ENCODE results near the gene LRRC61.

Gene LRRC61

DNA sequence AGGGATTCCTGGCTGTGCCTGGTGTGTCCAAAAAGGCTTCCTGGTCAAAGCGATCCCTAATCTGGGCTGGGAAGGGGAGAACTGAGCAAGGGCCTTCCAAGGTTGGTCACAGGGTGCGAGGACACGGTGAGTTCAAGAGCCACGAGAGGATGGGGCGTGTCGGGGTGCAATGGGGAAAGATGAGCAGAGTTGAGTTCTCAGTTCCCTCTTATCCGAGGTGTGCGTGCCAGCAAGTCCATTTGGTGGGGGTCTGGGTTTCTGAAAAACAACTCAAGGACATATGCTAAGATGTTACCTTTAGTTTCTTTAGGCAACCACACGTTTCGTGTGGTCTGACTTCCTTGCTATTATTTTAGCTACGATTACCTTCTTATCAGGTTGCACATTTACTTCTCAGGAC, 57.3 kb downstream of the LRRC61 start:
- Histone ChIP-seq H3K9ac (no peak overlapping the region), H3K27ac (no peak overlapping the region), H3K36me3 (ENCODE audit: control insufficient read depth, insufficient read depth, low read length) (no peaks in the 10 kb centered on the region), H3K9me3 (ENCODE audit: control insufficient read depth, low read length) (no peaks in the 10 kb centered on the region), H3K27me3 (ENCODE audit: control insufficient read depth, insufficient read depth, low read length) (no peaks in the 10 kb centered on the region), H3K4me1 (no peaks in the 10 kb centered on the region), H3K4me2 (ENCODE audit: low read length) (no peak overlapping the region), H3K79me2 (no peaks in the 10 kb centered on the region), H2AFZ (no peak overlapping the region), H3K4me3 (ENCODE audit: low read depth, low read length) (no peak overlapping the region)
- TF ChIP-seq, protein P1, sequence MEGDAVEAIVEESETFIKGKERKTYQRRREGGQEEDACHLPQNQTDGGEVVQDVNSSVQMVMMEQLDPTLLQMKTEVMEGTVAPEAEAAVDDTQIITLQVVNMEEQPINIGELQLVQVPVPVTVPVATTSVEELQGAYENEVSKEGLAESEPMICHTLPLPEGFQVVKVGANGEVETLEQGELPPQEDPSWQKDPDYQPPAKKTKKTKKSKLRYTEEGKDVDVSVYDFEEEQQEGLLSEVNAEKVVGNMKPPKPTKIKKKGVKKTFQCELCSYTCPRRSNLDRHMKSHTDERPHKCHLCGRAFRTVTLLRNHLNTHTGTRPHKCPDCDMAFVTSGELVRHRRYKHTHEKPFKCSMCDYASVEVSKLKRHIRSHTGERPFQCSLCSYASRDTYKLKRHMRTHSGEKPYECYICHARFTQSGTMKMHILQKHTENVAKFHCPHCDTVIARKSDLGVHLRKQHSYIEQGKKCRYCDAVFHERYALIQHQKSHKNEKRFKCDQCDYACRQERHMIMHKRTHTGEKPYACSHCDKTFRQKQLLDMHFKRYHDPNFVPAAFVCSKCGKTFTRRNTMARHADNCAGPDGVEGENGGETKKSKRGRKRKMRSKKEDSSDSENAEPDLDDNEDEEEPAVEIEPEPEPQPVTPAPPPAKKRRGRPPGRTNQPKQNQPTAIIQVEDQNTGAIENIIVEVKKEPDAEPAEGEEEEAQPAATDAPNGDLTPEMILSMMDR (IDR thresholded peaks at IDR 0.05) = no peak

DNA sequence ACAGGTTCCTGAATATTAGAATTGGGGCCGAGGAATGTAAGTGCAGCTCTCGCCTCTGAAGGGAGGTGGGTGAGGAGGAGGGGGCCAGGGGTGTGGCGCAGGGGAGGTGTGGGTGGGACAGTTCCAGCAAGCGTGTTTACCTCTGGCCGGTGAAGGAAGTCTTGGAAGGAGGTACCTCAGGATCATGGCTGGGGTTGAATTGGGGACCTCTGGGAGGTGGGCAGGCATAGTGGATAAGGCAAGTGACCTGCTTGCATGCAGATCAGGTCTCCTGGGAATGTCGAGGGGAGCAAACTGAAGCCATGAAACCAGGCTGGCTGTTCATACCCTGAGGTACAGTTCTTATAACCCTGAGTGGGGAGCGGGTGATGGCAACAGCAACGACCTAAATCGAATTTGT, 57.9 kb downstream of the LRRC61 start:
- Histone ChIP-seq H3K36me3 (ENCODE audit: control insufficient read depth, insufficient read depth, low read length) (no peaks in the 10 kb centered on the region), H3K27me3 (ENCODE audit: control insufficient read depth, insufficient read depth, low read length) (no peaks in the 10 kb centered on the region), H3K79me2 (no peaks in the 10 kb centered on the region), H3K4me2 (ENCODE audit: low read length) (no peak overlapping the region), H3K27ac (no peak overlapping the region), H3K4me3 (ENCODE audit: low read depth, low read length) (no peak overlapping the region), H3K9ac (no peak overlapping the region), H3K4me1 (no peaks in the 10 kb centered on the region), H3K9me3 (ENCODE audit: control insufficient read depth, low read length) (no peaks in the 10 kb centered on the region), H2AFZ (no peak overlapping the region)
- TF ChIP-seq, protein P1 (IDR thresholded peaks at IDR 0.05) = no peak

DNA sequence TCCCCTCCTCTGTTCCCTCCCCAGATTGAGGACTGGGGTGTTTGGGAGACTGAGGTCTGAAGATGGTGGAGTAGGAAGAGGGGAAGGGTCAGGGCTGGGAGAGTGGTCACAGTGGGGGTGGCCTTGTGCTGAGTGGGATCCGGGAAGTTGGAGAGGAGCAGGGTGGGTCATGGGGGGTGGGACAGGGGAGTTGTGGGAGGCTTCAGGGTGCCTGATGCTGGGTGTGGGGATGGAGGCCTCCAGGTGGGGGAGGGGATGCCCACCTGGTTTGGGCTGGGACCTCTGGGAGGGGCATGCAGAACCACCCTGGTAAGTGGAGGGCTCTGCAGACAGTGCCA, 58.6 kb downstream of the LRRC61 start:
- H3K27ac ChIP-seq = no peak overlapping the region
- no peak overlapping the region for H3K9ac ChIP-seq
- no peaks in the 10 kb centered on the region for H3K9me3 ChIP-seq (ENCODE audit: control insufficient read depth, low read length)
- TF ChIP-seq, protein P1 (IDR thresholded peaks at IDR 0.05) = no peak
- H3K79me2 ChIP-seq = no peaks in the 10 kb centered on the region
- no peak overlapping the region for H3K4me3 ChIP-seq (ENCODE audit: low read depth, low read length)
- H3K4me1 ChIP-seq = no peaks in the 10 kb centered on the region
- no peak overlapping the region for H2AFZ ChIP-seq
- no peaks in the 10 kb centered on the region for H3K27me3 ChIP-seq (ENCODE audit: control insufficient read depth, insufficient read depth, low read length)
- no peak overlapping the region for H3K4me2 ChIP-seq (ENCODE audit: low read length)
- no peaks in the 10 kb centered on the region for H3K36me3 ChIP-seq (ENCODE audit: control insufficient read depth, insufficient read depth, low read length)

DNA sequence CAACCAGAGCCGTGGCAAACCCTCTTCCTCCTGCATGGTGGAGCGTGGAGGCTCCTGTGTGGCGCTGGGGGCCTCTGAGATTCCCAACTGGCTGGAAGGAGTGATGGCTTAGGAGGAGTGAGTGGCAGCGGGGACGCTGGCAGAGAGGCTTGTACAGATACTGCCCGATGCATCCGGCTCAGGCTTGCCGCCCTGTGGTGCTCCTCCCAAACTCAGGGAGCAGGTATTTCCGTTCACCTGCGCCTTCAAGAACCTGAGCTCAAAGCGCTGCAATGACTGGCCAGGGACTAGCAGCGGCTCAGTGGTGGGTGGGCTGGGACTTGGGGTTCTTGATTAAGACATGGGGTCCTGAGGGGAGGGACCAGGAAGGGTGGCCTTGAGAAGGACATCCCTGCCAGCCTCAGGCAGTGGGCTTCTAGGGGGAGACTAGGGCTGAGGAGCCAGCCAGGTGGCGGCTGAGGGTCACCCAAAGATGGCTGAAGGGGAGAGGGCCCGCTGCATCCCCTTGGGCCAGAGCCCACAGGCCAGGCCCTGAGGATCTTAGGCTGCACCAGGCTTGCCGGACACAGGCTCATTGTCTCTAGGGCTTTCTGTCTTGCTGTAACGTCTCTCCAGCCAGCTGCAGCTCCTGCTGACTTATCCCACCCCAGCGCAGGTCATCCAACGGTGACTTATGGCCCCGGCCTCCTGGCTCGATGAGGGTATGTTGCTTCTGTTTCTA, 59.1 kb downstream of the LRRC61 start:
- no peak overlapping the region for H3K27ac ChIP-seq
- H3K27me3 ChIP-seq (ENCODE audit: control insufficient read depth, insufficient read depth, low read length) = no peaks in the 10 kb centered on the region
- H2AFZ ChIP-seq = no peak overlapping the region
- H3K36me3 ChIP-seq (ENCODE audit: control insufficient read depth, insufficient read depth, low read length) = no peaks in the 10 kb centered on the region
- H3K4me2 ChIP-seq (ENCODE audit: low read length) = no peak overlapping the region
- no peak overlapping the region for H3K4me3 ChIP-seq (ENCODE audit: low read depth, low read length)
- H3K9me3 ChIP-seq (ENCODE audit: control insufficient read depth, low read length) = no peaks in the 10 kb centered on the region
- no peaks in the 10 kb centered on the region for H3K79me2 ChIP-seq
- no peak overlapping the region for H3K9ac ChIP-seq
- TF ChIP-seq, protein P1 (IDR thresholded peaks at IDR 0.05) = no peak
- H3K4me1 ChIP-seq = no peaks in the 10 kb centered on the region

DNA sequence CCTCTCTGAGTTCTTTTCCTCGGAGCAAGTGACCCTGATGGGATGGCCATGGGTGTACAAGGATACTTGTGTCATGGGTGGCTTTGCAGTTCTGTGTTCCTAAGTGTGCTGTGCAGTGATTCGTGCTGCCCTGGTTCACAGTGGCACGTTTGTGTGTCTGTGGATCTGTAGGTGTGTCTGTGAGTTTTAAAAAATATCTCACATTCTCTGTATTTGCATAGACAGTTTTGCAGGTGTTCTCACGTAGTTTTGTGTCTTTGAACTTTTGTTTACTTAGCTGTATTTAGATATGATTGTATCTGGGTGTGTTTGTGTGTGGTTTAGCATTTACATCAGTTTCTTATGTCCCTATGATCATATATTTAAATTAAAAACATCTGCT, 59.7 kb downstream of the LRRC61 start:
- Histone ChIP-seq H3K4me2 (ENCODE audit: low read length) (no peak overlapping the region), H3K9ac (no peak overlapping the region), H3K27ac (no peak overlapping the region), H3K4me3 (ENCODE audit: low read depth, low read length) (no peak overlapping the region), H3K9me3 (ENCODE audit: control insufficient read depth, low read length) (no peaks in the 10 kb centered on the region), H3K79me2 (no peaks in the 10 kb centered on the region), H3K27me3 (ENCODE audit: control insufficient read depth, insufficient read depth, low read length) (no peaks in the 10 kb centered on the region), H3K4me1 (no peaks in the 10 kb centered on the region), H2AFZ (no peak overlapping the region), H3K36me3 (ENCODE audit: control insufficient read depth, insufficient read depth, low read length) (no peaks in the 10 kb centered on the region)
- TF ChIP-seq, protein P1 (IDR thresholded peaks at IDR 0.05) = no peak
